ENCODE measurements around the gene TTLL8. TPM values are rescaled to one million over a fixed set of nuclear protein-coding genes. Genes with fewer than 3 reads are reported as not detected.

The TTLL8 gene
- polyA plus RNA-seq, 2 of the 4 experiments (the other 2 are of a cell fraction): not detected

- no peak for TF ChIP-seq ELK1 (IDR thresholded peaks at IDR 0.05; ENCODE audit: low read depth, low read length)
- TF ChIP-seq PBX3 (IDR thresholded peaks at IDR 0.05): no peak
- TF ChIP-seq PHF8 (IDR thresholded peaks at IDR 0.05; ENCODE audit: borderline replicate concordance, low read depth): no peak
- TF ChIP-seq POLR2AphosphoS2 (conservative IDR thresholded peaks at IDR 0.05; ENCODE audit: low read length): no peak
Measured at GRCh38 chr22:49975543-49976389, 82.3 kb downstream of the TTLL8 start (continued).

- no peak overlapping the region for H3K27ac ChIP-seq
- ATAC-seq: no peak
- peaks cover 34% of the 10 kb centered on the region for H3K4me1 ChIP-seq
Measured at GRCh38 chr22:49973018-49973961, 84.8 kb downstream of the TTLL8 start.

GRCh38 chr22:49972163-49973017 is 85.7 kb downstream of the TTLL8 start:
- 85% methylated on average over 14 of the region's 45 CpGs for WGBS (ENCODE audit: missing lambda C conversion rate)
- Histone ChIP-seq H3K27ac (peak overlapping the region; percentile 92 to 96), H3K4me2 (peak overlapping the region; percentile 89), H3K4me1 (peaks cover 34% of the 10 kb centered on the region), H3K4me3 (peak overlapping the region; percentile 52), H3K9me3 (no peaks in the 10 kb centered on the region)
- CTCF ChIA-PET: no interaction called here
- POLR2A ChIA-PET: interaction anchor here (0.5 to 2.1 kb wide), 3 partner anchors 11 to 58 kb away, joined by 3 to 13 read pairs (median 3); partner anchors contain the start of gene PIM3
- no peak for TF ChIP-seq USF2 (IDR thresholded peaks at IDR 0.05)
- no peak for TF ChIP-seq TFCP2L1 (CRISPR knock-in tag; IDR thresholded peaks at IDR 0.05)
- no peak for TF ChIP-seq SREBF2 (IDR thresholded peaks at IDR 0.05)
- no peak for TF ChIP-seq SMC3 (IDR thresholded peaks at IDR 0.05)
- no peak for TF ChIP-seq POLR2A (IDR thresholded peaks at IDR 0.05; ENCODE audit: low read length)
- no peak for TF ChIP-seq GATA3 (IDR thresholded peaks at IDR 0.05; ENCODE audit: borderline replicate concordance)
- no peak for TF ChIP-seq JUNB (IDR thresholded peaks at IDR 0.05)
- TF ChIP-seq FOSL2 (IDR thresholded peaks at IDR 0.05): no peak
- no peak for TF ChIP-seq FOSL2 (CRISPR knock-in tag; IDR thresholded peaks at IDR 0.05)
- TF ChIP-seq FOXS1 (CRISPR knock-in tag; IDR thresholded peaks at IDR 0.05): no peak
- TF ChIP-seq HOXA7 (CRISPR knock-in tag; IDR thresholded peaks at IDR 0.05): no peak
- TF ChIP-seq RAD21 (conservative IDR thresholded peaks at IDR 0.05 in 1 of 2, IDR thresholded peaks at IDR 0.05 in 1 of 2): no peak
- TF ChIP-seq EHMT2 (IDR thresholded peaks at IDR 0.05; ENCODE audit: low read depth): no peak
- no peak for TF ChIP-seq NPAS2 (CRISPR knock-in tag; IDR thresholded peaks at IDR 0.05; ENCODE audit: borderline replicate concordance)
- no peak for TF ChIP-seq CBX8 (IDR thresholded peaks at IDR 0.05)
- no peak for ATAC-seq
- FAIRE-seq: no peak
- DNase-seq (ENCODE audit: low read depth in 1 of 2, low spot score in 1 of 2): no peak

More at GRCh38 chr22:49973018-49973961, 84.8 kb downstream of the TTLL8 start:
- POLR2A ChIA-PET: no interaction called here
- no peak for TF ChIP-seq HOXA7 (CRISPR knock-in tag; IDR thresholded peaks at IDR 0.05)
- no peak for TF ChIP-seq PBX3 (IDR thresholded peaks at IDR 0.05)
- TF ChIP-seq NPAS2 (CRISPR knock-in tag; IDR thresholded peaks at IDR 0.05; ENCODE audit: borderline replicate concordance): no peak
- no peak for TF ChIP-seq TFCP2L1 (CRISPR knock-in tag; IDR thresholded peaks at IDR 0.05)
- TF ChIP-seq KDM1A (IDR thresholded peaks at IDR 0.05; ENCODE audit: low read depth): no peak
- no peak for TF ChIP-seq NR3C1 (IDR thresholded peaks at IDR 0.05)
- TF ChIP-seq FOSL2 (IDR thresholded peaks at IDR 0.05): no peak
- TF ChIP-seq FOSL2 (CRISPR knock-in tag; IDR thresholded peaks at IDR 0.05): no peak
- TF ChIP-seq CHD2 (IDR thresholded peaks at IDR 0.05; ENCODE audit: low read length, partially characterized antibody): no peak
- CTCF ChIA-PET: no interaction called here
- H3K4me2 ChIP-seq: no peak overlapping the region; the same call in 2 of the 3 replicates
- DNase-seq (ENCODE audit: low read depth in 1 of 2, low spot score in 1 of 2) (peak in 1 of 2 experiments; percentile 33), FAIRE-seq (no peak)
- WGBS (ENCODE audit: missing lambda C conversion rate): 84% methylated on average over 5 of the region's 5 CpGs
- H3K9me3 ChIP-seq: no peaks in the 10 kb centered on the region
- no peak overlapping the region for H3K4me3 ChIP-seq

Measured in A549 (cell line).